ENCODE results near the gene ITGB1BP1. TPM values are rescaled to one million over a fixed set of nuclear protein-coding genes. Genes with fewer than 3 reads are reported as not detected.

The ITGB1BP1 gene
- total RNA-seq, 1 donor from 2014 or later, result 61.6 TPM

DNA sequence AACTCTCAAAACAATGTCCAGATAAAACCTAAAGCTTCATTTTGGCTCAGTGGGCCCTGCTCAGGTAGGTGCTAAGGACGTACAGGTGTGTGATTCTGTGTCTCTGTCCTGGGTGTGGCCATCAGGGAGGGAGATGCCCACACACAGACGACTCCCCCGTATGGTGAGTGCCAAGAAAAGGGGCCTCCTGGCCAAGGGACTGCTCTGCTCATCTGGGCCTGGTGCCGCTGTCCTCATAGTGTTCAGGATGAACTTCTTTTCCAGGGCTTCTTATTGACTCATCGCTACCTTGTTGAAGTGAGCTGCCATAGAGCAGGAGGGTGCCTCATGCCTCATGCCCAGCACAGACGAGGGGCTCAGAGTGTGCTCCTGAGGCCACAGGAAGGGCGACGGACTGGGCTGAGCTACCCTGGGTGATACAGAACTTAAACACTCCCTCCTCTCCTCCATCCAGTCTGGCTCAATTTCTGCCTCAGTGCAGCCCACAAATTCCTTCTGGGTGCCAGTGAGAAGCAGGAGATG is 57.8 kb downstream of the ITGB1BP1 start:
- DNase-seq, result no peak
- H3K4me1 ChIP-seq, result no peaks in the 10 kb centered on the region
- ATAC-seq, result no peak
- peaks cover 69% of the 10 kb centered on the region for H3K36me3 ChIP-seq
- no peaks in the 10 kb centered on the region for H3K9me3 ChIP-seq
- intact Hi-C loops (cut with DNase I), result no loop called here
- H3K27ac ChIP-seq, result no peak overlapping the region
- TF ChIP-seq, protein P1, sequence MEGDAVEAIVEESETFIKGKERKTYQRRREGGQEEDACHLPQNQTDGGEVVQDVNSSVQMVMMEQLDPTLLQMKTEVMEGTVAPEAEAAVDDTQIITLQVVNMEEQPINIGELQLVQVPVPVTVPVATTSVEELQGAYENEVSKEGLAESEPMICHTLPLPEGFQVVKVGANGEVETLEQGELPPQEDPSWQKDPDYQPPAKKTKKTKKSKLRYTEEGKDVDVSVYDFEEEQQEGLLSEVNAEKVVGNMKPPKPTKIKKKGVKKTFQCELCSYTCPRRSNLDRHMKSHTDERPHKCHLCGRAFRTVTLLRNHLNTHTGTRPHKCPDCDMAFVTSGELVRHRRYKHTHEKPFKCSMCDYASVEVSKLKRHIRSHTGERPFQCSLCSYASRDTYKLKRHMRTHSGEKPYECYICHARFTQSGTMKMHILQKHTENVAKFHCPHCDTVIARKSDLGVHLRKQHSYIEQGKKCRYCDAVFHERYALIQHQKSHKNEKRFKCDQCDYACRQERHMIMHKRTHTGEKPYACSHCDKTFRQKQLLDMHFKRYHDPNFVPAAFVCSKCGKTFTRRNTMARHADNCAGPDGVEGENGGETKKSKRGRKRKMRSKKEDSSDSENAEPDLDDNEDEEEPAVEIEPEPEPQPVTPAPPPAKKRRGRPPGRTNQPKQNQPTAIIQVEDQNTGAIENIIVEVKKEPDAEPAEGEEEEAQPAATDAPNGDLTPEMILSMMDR (IDR thresholded peaks at IDR 0.05), result no peak
- no peak overlapping the region for H3K4me3 ChIP-seq
- H3K27me3 ChIP-seq (ENCODE audit: low read depth), result no peaks in the 10 kb centered on the region

DNA sequence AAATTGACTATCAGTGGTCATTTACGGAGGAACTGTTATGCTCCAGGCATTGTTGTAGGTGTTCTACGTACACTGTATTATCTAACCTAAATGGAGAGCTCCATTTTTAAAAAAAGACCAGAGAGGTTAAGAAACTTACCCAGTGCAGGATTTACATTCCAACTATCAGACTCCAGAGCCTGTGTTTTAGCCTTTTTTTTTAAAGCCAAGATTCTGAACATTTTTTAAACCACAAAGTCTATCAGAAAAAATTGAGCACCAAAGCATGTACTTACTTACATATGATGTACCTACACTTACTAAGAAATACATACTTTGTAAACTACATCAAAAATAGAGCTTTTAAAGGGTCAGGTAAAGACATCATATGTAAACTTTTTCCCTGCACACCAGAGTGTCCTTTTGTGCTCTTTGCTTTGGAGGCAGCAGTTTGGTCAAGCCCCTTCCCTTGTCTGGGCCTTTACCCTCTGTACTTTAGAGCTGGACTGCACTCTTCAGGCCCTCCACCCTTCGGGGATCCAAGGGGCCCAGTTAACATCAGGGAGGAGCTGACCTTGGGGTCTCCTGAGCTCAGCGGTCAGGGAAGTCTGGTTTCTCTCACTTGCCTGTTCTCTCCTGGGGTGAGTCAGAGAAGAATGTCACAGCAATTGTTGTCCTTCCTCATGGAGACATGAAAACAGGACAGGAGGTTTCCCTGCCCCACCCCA is 58.4 kb downstream of the ITGB1BP1 start:
- Histone ChIP-seq H3K36me3 (peaks cover 69% of the 10 kb centered on the region), H3K4me1 (no peaks in the 10 kb centered on the region), H3K9me3 (no peaks in the 10 kb centered on the region), H3K27ac (no peak overlapping the region), H3K27me3 (ENCODE audit: low read depth) (no peaks in the 10 kb centered on the region), H3K4me3 (no peak overlapping the region)
- ATAC-seq, result no peak
- TF ChIP-seq, protein P1 (IDR thresholded peaks at IDR 0.05), result no peak
- intact Hi-C loops (cut with DNase I), result no loop called here
- no peak for DNase-seq

DNA sequence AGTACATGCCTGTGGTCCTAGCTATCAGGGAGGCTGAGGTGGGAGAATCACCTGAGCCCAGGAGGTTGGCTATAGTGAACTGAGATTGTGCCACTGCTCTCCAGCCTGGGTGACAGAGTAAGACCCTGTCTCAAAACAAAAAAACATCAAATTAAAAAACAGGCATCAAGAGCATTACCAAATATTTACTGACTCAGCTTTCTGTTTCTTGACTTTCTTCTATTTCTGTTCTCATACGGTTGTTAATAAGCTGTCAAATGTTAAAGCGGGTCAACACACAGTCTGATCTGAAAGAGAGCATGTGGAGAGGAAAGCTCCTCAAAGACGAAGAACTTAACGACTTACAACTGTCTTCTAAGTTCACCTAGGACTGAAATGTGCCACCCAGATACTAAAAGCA is 59.0 kb downstream of the ITGB1BP1 start:
- TF ChIP-seq, protein P1 (IDR thresholded peaks at IDR 0.05), result no peak
- Histone ChIP-seq H3K4me3 (no peak overlapping the region), H3K27me3 (ENCODE audit: low read depth) (no peaks in the 10 kb centered on the region), H3K27ac (no peak overlapping the region), H3K4me1 (no peaks in the 10 kb centered on the region), H3K9me3 (no peaks in the 10 kb centered on the region), H3K36me3 (peaks cover 73% of the 10 kb centered on the region)
- intact Hi-C loops (cut with DNase I), result no loop called here
- DNase-seq (no peak), ATAC-seq (no peak)

DNA sequence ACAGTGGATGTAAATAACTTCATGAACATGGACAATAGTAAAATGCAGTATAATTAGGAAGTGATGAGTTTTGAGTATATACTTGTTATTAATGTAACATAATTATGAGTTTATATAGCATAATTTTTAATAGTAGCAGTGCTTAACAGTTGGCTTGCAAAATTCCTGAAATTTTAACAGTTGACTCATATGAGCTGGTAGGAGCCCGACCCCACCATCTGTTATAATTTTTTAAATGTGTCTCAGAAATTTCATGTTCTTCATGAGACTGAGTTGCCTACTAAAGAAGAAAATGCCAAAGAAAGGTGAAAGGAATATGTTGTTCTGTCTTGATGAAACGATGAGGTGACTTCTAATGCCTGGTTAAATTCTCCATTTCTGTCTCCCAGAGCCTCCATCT is 62.6 kb downstream of the ITGB1BP1 start:
- H3K27me3 ChIP-seq (ENCODE audit: low read depth), result no peaks in the 10 kb centered on the region
- peaks cover 76% of the 10 kb centered on the region for H3K36me3 ChIP-seq
- H3K4me3 ChIP-seq, result no peak overlapping the region
- no peaks in the 10 kb centered on the region for H3K9me3 ChIP-seq
- TF ChIP-seq, protein P1 (IDR thresholded peaks at IDR 0.05), result no peak
- H3K4me1 ChIP-seq, result no peaks in the 10 kb centered on the region
- DNase-seq (no peak), ATAC-seq (no peak)
- H3K27ac ChIP-seq, result no peak overlapping the region
- intact Hi-C loops (cut with DNase I), result no loop called here

DNA sequence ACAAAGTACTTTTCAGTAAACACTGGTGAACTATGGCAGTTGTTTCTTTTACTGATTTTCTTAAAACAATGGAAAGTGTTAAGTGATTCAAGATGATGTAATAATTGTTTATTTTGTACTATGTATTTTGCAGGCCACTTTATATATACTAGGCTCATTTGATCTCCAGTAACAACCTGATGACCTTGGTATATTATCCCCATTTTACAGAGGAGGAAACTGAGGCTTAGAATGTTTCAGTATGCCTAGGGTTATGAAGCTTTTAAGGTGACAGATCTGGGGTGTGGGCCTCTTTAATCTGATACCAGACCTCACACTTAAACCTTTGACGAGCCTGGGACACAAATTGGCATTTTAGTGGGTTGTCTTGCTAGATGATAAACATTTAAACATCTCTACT is 63.2 kb downstream of the ITGB1BP1 start:
- peaks cover 77% of the 10 kb centered on the region for H3K36me3 ChIP-seq
- H3K27ac ChIP-seq, result no peak overlapping the region
- TF ChIP-seq, protein P1 (IDR thresholded peaks at IDR 0.05), result no peak
- H3K27me3 ChIP-seq (ENCODE audit: low read depth), result no peaks in the 10 kb centered on the region
- no peaks in the 10 kb centered on the region for H3K4me1 ChIP-seq
- no peak for DNase-seq
- H3K9me3 ChIP-seq, result no peaks in the 10 kb centered on the region
- intact Hi-C loops (cut with DNase I), result no loop called here
- ATAC-seq, result no peak
- no peak overlapping the region for H3K4me3 ChIP-seq

Measured in lower lobe of right lung (tissue), 2 donors.